ENCODE measurements around the gene HACE1.

HACE1 gene

GRCh38 chr6:104705095-104705707 is 154.5 kb downstream of the HACE1 start:
- ChIA-PET POLR2A (interaction anchor here (1.2 kb wide), 1 partner anchor 15 kb away, joined by 3 read pairs; no protein-coding TSS in a partner anchor), CTCF (interaction anchor here (1.0 to 1.4 kb wide), 2 partner anchors 10 to 15 kb away, joined by 3 read pairs; no protein-coding TSS in a partner anchor)
- TF ChIP-seq, protein P1, sequence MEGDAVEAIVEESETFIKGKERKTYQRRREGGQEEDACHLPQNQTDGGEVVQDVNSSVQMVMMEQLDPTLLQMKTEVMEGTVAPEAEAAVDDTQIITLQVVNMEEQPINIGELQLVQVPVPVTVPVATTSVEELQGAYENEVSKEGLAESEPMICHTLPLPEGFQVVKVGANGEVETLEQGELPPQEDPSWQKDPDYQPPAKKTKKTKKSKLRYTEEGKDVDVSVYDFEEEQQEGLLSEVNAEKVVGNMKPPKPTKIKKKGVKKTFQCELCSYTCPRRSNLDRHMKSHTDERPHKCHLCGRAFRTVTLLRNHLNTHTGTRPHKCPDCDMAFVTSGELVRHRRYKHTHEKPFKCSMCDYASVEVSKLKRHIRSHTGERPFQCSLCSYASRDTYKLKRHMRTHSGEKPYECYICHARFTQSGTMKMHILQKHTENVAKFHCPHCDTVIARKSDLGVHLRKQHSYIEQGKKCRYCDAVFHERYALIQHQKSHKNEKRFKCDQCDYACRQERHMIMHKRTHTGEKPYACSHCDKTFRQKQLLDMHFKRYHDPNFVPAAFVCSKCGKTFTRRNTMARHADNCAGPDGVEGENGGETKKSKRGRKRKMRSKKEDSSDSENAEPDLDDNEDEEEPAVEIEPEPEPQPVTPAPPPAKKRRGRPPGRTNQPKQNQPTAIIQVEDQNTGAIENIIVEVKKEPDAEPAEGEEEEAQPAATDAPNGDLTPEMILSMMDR (IDR thresholded peaks at IDR 0.05; ENCODE audit: insufficient read depth, low read length, missing control alignments) = no peak
- no peak overlapping the region for H3K4me3 ChIP-seq (ENCODE audit: low read depth, low read length)
- no peak for DNase-seq (ENCODE audit: low read depth, low spot score)

GRCh38 chr6:104704191-104704590 is 155.5 kb downstream of the HACE1 start:
- TF ChIP-seq, protein P1 (IDR thresholded peaks at IDR 0.05; ENCODE audit: insufficient read depth, low read length, missing control alignments) = no peak
- CTCF ChIA-PET = no interaction called here
- H3K4me3 ChIP-seq (ENCODE audit: low read depth, low read length) = no peak overlapping the region
- no peak for DNase-seq (ENCODE audit: low read depth, low spot score)
- POLR2A ChIA-PET = interaction anchor here (1.2 kb wide), 1 partner anchor 14 kb away, joined by 3 read pairs; no protein-coding TSS in a partner anchor

DNA sequence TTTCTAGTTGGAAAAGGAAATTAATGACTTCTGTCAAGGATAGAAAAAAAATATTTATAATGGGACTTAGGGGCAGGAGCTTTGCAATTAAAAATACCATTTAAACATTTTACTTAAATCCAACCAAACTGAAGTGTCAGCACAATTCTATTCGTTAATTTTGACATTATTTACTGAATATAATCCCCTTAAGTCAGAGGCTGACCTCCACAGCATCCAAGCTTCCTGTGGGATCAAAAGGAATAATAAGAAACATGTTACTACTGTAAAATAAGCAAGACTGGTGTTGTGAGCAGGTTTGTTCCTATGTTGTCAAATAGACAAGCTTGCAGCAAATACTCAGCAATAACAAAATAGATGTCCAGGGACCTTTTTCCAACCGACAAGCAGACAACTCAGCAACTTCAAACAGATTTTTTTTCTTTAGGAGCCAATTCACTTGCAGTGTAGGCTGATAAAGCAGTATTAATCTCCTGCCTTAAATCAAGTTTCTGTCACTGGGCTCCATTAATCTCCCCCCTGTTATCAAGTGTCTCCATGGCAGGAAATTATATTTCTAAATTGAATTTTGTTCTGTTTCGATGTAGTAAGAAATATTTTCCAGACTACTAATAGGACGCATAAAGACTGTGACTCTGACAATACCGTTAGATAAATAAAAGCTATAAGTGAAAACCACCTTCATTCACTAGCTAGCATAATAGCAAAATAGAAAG is 157.4 kb downstream of the HACE1 start:
- H3K4me3 ChIP-seq (ENCODE audit: low read depth, low read length) = no peak overlapping the region
- TF ChIP-seq, protein P1 (IDR thresholded peaks at IDR 0.05; ENCODE audit: insufficient read depth, low read length, missing control alignments) = no peak
- CTCF ChIA-PET = interaction anchor here (1.3 kb wide), 1 partner anchor 88 kb away, joined by 4 read pairs; no protein-coding TSS in a partner anchor
- POLR2A ChIA-PET = no interaction called here
- DNase-seq (ENCODE audit: low read depth, low spot score) = no peak

- ChIA-PET POLR2A (no interaction called here), CTCF (interaction anchor here (1.0 kb wide), 1 partner anchor 17 kb away, joined by 5 read pairs; no protein-coding TSS in a partner anchor)
- no peak overlapping the region for H3K4me3 ChIP-seq (ENCODE audit: low read depth, low read length)
- TF ChIP-seq, protein P1 (IDR thresholded peaks at IDR 0.05; ENCODE audit: insufficient read depth, low read length, missing control alignments) = no peak
- DNase-seq (ENCODE audit: low read depth, low spot score) = no peak
Measured at GRCh38 chr6:104700371-104701185, 159.1 kb downstream of the HACE1 start.

DNA sequence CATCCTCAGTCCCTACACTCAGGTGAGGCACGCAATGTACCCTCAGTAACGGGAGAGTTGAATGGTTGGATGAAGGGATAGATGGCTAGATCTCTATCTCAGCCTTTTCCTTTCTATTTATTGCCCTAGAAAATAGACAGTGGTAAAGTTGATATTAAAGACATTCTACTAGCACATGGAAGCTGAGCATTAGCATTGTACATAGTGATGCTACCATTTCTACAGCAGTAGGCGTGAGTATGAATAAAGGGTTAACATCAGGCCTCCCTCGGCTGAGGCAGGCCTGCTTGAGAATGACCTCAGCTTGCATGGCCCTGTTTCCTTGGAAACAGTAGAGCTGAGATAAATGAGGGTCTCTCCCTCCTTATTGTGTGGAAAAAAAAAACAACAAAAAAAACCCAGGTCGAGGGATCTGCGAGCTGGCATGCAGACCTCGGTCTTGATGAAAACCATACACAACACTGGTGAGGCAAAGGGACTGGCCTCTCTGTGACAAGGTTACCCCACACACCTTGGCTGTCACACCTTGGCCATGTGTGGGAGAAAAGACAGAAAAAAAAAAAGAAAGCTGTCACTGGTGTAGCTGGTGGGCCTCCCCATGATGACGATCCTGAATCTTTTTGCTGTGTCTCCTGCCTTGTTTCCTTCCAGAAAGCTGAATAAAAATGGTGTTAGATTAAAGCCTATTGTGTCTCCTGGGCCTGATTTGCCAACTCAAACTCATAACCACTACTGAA is 160.0 kb downstream of the HACE1 start:
- POLR2A ChIA-PET = no interaction called here
- H3K4me3 ChIP-seq (ENCODE audit: low read depth, low read length) = no peak overlapping the region
- CTCF ChIA-PET = interaction anchor here (1.0 kb wide), 1 partner anchor 16 kb away, joined by 5 read pairs; no protein-coding TSS in a partner anchor
- no peak for DNase-seq (ENCODE audit: low read depth, low spot score)
- TF ChIP-seq, protein P1 (IDR thresholded peaks at IDR 0.05; ENCODE audit: insufficient read depth, low read length, missing control alignments) = no peak

Measured in AG04449 (cell line).